HFFc6 (cell line): ENCODE measurements around the gene MAPKBP1. TPM values are rescaled to one million over a fixed set of nuclear protein-coding genes. Genes with fewer than 3 reads are reported as not detected.
"Not testable (repeated sequence)": the region's sequence is repeated elsewhere in the genome, so short reads cannot be mapped to it uniquely, and the experiment has no call there.

Experiments used
- DNase-seq: peaks from one replicate; pipeline ENCODE4 v3.0.0-alpha.2; 2018
- H3K27ac Mint-ChIP-seq: 2 replicates; pipeline ENCODE4 v1.8.0; 2020; ENCODE audit warnings: mild to moderate bottlenecking, mixed read lengths
- H3K27me3 Mint-ChIP-seq: 2 replicates; pipeline ENCODE4 v1.8.0; 2021; ENCODE audit warnings: mild to moderate bottlenecking, moderate library complexity, mixed read lengths; ENCODE audit not compliant: insufficient read depth
- H3K36me3 Mint-ChIP-seq: 2 replicates; pipeline ENCODE4 v1.8.0; 2021; ENCODE audit warnings: low read depth, mixed read lengths
- H3K4me1 Mint-ChIP-seq: 2 replicates; pipeline ENCODE4 v1.8.0; 2020; ENCODE audit warnings: low read depth, mixed read lengths
- H3K4me3 Mint-ChIP-seq: 2 replicates; pipeline ENCODE4 v1.8.0; 2020; ENCODE audit warnings: mild to moderate bottlenecking, moderate library complexity, mixed read lengths
- H3K9me3 Mint-ChIP-seq: 2 replicates; pipeline ENCODE4 v1.8.0; 2020; ENCODE audit warnings: mild to moderate bottlenecking, mixed read lengths
- CTCF ChIP-seq: fragments of 200-600 bp; sonication (generic); IDR thresholded peaks from 2 replicates; pipeline ENCODE4 v1.5.0; 2021; ENCODE audit warnings: antibody characterized with exemption, mild to moderate bottlenecking
- total RNA-seq, 6 experiments: library from RNA; stranded (reverse); fragmentation: NEBNext Ultra II Directional; extraction: Animal tissue kit (Norgen Biotek cat#: 25700); gene quantifications; 2 replicates in 1 of 6; 3 replicates in 5 of 6; pipeline ENCODE4 v1.2.3, GENCODE V29; 2021

The MAPKBP1 gene
- total RNA-seq, 6 experiments from 2014 or later, result 15.7 to 22.4 (median 18.1) TPM

- Mint-ChIP-seq H3K4me1 (peaks cover 14% of the 10 kb centered on the region), H3K4me3 (no peak overlapping the region), H3K9me3 (no peaks in the 10 kb centered on the region), H3K36me3 (peaks cover 4% of the 10 kb centered on the region), H3K27ac (peak overlapping the region; percentile 64), H3K27me3 (no peaks in the 10 kb centered on the region)
- DNase-seq, result peak; percentile 1
- no peak for TF ChIP-seq CTCF
These were observed 40.2 kb upstream of the MAPKBP1 start for GRCh38 chr15:41734079-41734478.

GRCh38 chr15:41735046-41735445, 39.2 kb upstream of the MAPKBP1 start:
- TF ChIP-seq CTCF, result no peak
- Mint-ChIP-seq H3K36me3 (peaks cover 4% of the 10 kb centered on the region), H3K4me1 (peaks cover 14% of the 10 kb centered on the region), H3K9me3 (no peaks in the 10 kb centered on the region), H3K27me3 (no peaks in the 10 kb centered on the region), H3K27ac (no peak overlapping the region), H3K4me3 (no peak overlapping the region)
- no peak for DNase-seq

GRCh38 chr15:41735492-41735891, 38.8 kb upstream of the MAPKBP1 start:
- not testable (repeated sequence) for H3K36me3 Mint-ChIP-seq, DNase-seq, H3K27me3 Mint-ChIP-seq, H3K27ac Mint-ChIP-seq, H3K9me3 Mint-ChIP-seq, H3K4me3 Mint-ChIP-seq
- H3K4me1 Mint-ChIP-seq, result peaks cover 14% of the 10 kb centered on the region

- Mint-ChIP-seq H3K27me3 (peaks cover 2% of the 10 kb centered on the region), H3K9me3 (no peaks in the 10 kb centered on the region), H3K4me1 (peaks cover 22% of the 10 kb centered on the region), H3K36me3 (peaks cover 23% of the 10 kb centered on the region), H3K4me3 (0 out of 2 replicates have a peak overlapping the region, but pooled peaks have one; percentile 11), H3K27ac (no peak overlapping the region)
- no peak for TF ChIP-seq CTCF
- DNase-seq, result no peak
These were observed 27.5 kb upstream of the MAPKBP1 start for GRCh38 chr15:41746802-41747201.

- TF ChIP-seq CTCF, result no peak
- no peaks in the 10 kb centered on the region for H3K9me3 Mint-ChIP-seq
- H3K4me3 Mint-ChIP-seq, result no peak overlapping the region
- no peak for DNase-seq
- peaks cover 13% of the 10 kb centered on the region; the same call in 1 of the 2 replicates for H3K36me3 Mint-ChIP-seq
- H3K27me3 Mint-ChIP-seq, result peaks cover 2% of the 10 kb centered on the region; the same call in 1 of the 2 replicates
- H3K4me1 Mint-ChIP-seq, result no peaks in the 10 kb centered on the region
- no peak overlapping the region for H3K27ac Mint-ChIP-seq
These were observed 18.1 kb upstream of the MAPKBP1 start for GRCh38 chr15:41756198-41756597.

GRCh38 chr15:41772720-41773331, 1.5 kb upstream of the MAPKBP1 start:
- TF ChIP-seq CTCF, result peak; percentile 90
- Mint-ChIP-seq H3K27me3 (peaks cover 3% of the 10 kb centered on the region; the same call in 1 of the 2 replicates), H3K36me3 (no peaks in the 10 kb centered on the region), H3K9me3 (no peaks in the 10 kb centered on the region), H3K4me3 (peak overlapping the region; percentile 95), H3K4me1 (peaks cover 47% of the 10 kb centered on the region), H3K27ac (peak overlapping the region; percentile 89)
- peak; percentile 76 for DNase-seq
